ENCODE results near the gene PHF21B.

Gene PHF21B

DNA sequence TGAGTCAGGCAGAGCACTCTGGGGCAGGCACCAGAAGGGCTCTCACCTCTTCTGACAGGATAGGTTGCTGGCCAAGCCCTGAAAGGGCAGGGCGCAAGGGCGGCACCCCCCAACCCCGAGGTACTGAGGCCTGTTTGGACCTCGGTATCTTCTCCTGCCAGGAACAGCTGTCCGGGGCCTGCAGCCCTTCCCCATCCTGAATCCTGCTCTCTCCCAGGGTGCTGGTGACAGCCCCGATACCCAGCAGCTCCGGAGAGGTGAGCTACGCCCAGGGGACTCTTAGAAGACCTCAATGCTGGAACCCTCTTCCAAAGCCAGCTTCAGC lies 79.1 kb downstream of the PHF21B start:
- Histone ChIP-seq H3K79me2 (ENCODE audit: insufficient read depth, low read length) (no peaks in the 10 kb centered on the region), H3K9me3 (ENCODE audit: low read length) (no peaks in the 10 kb centered on the region), H3K36me3 (ENCODE audit: insufficient read depth, low read length) (no peaks in the 10 kb centered on the region), H3K4me2 (ENCODE audit: low read length) (no peak overlapping the region), H3K27ac (ENCODE audit: low read depth, low read length, poor library complexity, severe bottlenecking) (no peak overlapping the region), H3K4me1 (ENCODE audit: insufficient read depth, low read length, severe bottlenecking) (no peaks in the 10 kb centered on the region), H3K9me2 (ENCODE audit: low read depth, low read length) (no peaks in the 10 kb centered on the region), H2AFZ (ENCODE audit: low read length) (no peak overlapping the region), H3K4me3 (ENCODE audit: low read depth, low read length, poor library complexity, severe bottlenecking) (no peak overlapping the region), H3K27me3 (ENCODE audit: insufficient read depth, low read length) (no peaks in the 10 kb centered on the region), H3K9ac (ENCODE audit: low read length) (no peak overlapping the region), H4K20me1 (ENCODE audit: insufficient read depth, low read length) (no peaks in the 10 kb centered on the region), H3F3A (ENCODE audit: insufficient read depth, low read length) (no peaks in the 10 kb centered on the region)
- TF ChIP-seq CTCF (IDR thresholded peaks at IDR 0.05; ENCODE audit: low read length) (no peak), EZH2 (IDR thresholded peaks at IDR 0.05; ENCODE audit: borderline replicate concordance, low read length) (no peak)

DNA sequence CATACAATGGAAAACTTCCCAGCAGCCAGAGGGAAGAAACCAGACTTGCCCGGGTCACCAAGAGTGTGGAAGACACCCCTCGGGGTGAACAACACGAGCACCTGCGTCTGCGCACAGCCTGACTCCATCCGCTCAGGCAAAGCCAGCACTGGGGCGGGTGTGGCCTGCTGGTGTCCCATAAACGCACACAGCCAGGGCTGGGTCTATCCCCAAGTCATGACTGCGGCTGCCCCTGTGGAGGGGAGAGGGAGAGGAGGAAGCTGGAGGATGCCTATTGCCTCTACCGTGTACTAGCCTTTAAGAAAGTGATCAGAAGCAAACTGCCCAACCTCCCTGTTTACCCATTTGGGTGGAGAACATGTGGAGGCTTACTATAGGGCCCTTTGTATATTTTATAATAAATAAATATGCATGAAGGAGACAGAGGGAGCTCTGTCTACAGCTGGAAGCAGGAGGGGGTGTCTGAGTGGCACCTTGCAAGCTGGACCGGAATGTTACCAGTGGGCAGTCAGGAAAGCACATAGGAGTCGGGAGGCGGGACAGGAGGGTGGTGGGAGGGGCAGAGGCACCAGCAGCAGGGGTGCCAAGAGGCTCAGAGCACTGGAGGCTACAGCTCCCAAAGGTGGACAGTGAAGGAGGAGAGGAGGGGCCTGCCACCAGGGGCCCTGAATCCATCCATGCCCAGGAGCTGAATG lies 79.6 kb downstream of the PHF21B start:
- no peak overlapping the region for H3K9ac ChIP-seq (ENCODE audit: low read length)
- H3F3A ChIP-seq (ENCODE audit: insufficient read depth, low read length), result no peaks in the 10 kb centered on the region
- H3K9me3 ChIP-seq (ENCODE audit: low read length), result no peaks in the 10 kb centered on the region
- H3K27me3 ChIP-seq (ENCODE audit: insufficient read depth, low read length), result no peaks in the 10 kb centered on the region
- H3K4me1 ChIP-seq (ENCODE audit: insufficient read depth, low read length, severe bottlenecking), result no peaks in the 10 kb centered on the region
- TF ChIP-seq CTCF (IDR thresholded peaks at IDR 0.05; ENCODE audit: low read length) (no peak), EZH2 (IDR thresholded peaks at IDR 0.05; ENCODE audit: borderline replicate concordance, low read length) (no peak)
- H3K79me2 ChIP-seq (ENCODE audit: insufficient read depth, low read length), result no peaks in the 10 kb centered on the region
- H2AFZ ChIP-seq (ENCODE audit: low read length), result no peak overlapping the region
- no peak overlapping the region for H3K4me2 ChIP-seq (ENCODE audit: low read length)
- no peaks in the 10 kb centered on the region for H3K9me2 ChIP-seq (ENCODE audit: low read depth, low read length)
- no peaks in the 10 kb centered on the region for H4K20me1 ChIP-seq (ENCODE audit: insufficient read depth, low read length)
- H3K4me3 ChIP-seq (ENCODE audit: low read depth, low read length, poor library complexity, severe bottlenecking), result no peak overlapping the region
- H3K27ac ChIP-seq (ENCODE audit: low read depth, low read length, poor library complexity, severe bottlenecking), result no peak overlapping the region
- H3K36me3 ChIP-seq (ENCODE audit: insufficient read depth, low read length), result no peaks in the 10 kb centered on the region

DNA sequence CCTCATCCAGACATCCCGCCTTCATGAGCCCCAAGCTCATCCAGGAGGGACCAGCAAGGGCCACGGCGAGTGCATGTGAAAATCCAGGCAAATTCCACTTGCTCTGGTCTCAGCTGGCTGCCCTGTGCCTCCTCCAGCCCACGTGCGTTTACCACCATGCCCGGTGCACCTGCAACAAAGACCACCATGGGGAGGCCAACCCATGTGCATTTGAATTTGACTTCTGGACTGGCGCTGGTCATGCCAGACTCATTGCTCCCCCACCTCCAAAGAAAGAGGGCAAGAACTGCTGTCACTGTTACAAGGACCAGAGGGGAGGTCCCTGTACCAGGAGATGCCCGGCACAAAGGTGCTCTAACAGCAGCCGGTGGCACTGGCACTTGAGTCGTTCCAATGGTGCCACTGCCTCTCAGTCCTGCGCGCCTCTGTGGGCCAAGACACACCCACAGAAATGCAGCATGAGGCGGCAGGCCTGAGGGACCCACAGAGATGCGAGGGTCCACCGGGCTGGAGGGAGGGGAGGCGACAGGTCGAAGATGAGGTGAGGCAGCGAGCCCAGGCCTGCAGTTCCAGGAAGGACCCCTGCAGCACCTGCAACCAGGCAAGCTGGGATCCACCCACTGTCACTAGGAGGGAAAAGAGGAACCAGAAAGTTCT lies 80.3 kb downstream of the PHF21B start:
- no peaks in the 10 kb centered on the region for H3K9me2 ChIP-seq (ENCODE audit: low read depth, low read length)
- H3K36me3 ChIP-seq (ENCODE audit: insufficient read depth, low read length), result no peaks in the 10 kb centered on the region
- no peaks in the 10 kb centered on the region for H3K9me3 ChIP-seq (ENCODE audit: low read length)
- no peaks in the 10 kb centered on the region for H4K20me1 ChIP-seq (ENCODE audit: insufficient read depth, low read length)
- no peaks in the 10 kb centered on the region for H3F3A ChIP-seq (ENCODE audit: insufficient read depth, low read length)
- H3K4me3 ChIP-seq (ENCODE audit: low read depth, low read length, poor library complexity, severe bottlenecking), result no peak overlapping the region
- no peak overlapping the region for H2AFZ ChIP-seq (ENCODE audit: low read length)
- no peak overlapping the region for H3K4me2 ChIP-seq (ENCODE audit: low read length)
- H3K79me2 ChIP-seq (ENCODE audit: insufficient read depth, low read length), result no peaks in the 10 kb centered on the region
- H3K9ac ChIP-seq (ENCODE audit: low read length), result no peak overlapping the region
- TF ChIP-seq EZH2 (IDR thresholded peaks at IDR 0.05; ENCODE audit: borderline replicate concordance, low read length) (no peak), CTCF (IDR thresholded peaks at IDR 0.05; ENCODE audit: low read length) (no peak)
- H3K4me1 ChIP-seq (ENCODE audit: insufficient read depth, low read length, severe bottlenecking), result no peaks in the 10 kb centered on the region
- H3K27ac ChIP-seq (ENCODE audit: low read depth, low read length, poor library complexity, severe bottlenecking), result no peak overlapping the region
- H3K27me3 ChIP-seq (ENCODE audit: insufficient read depth, low read length), result no peaks in the 10 kb centered on the region
